ENCODE measurements around the gene CCDC186. TPM values are rescaled to one million over a fixed set of nuclear protein-coding genes. Genes with fewer than 3 reads are reported as not detected.

Gene CCDC186
- polyA plus RNA-seq, 6 donors from 2014 or later, result 18.1 to 27.5 (median 21.2) TPM

Other genes starting within 250 kb of the CCDC186 start
- gene ADRB1, start 130.3 kb downstream of the CCDC186 start, polyA plus RNA-seq (ENCODE audit: low read depth in 6 of 6), result under 1 TPM in 1 of 6 donors, not detected in 5; 0.66 TPM
- gene TDRD1, start 5.2 kb upstream of the CCDC186 start, polyA plus RNA-seq (ENCODE audit: low read depth in 6 of 6), result under 1 TPM in 1 of 6 donors, not detected in 5; 0.75 TPM
- not detected for gene VWA2, start 65.1 kb upstream of the CCDC186 start, polyA plus RNA-seq (ENCODE audit: low read depth in 6 of 6)
- gene AFAP1L2, start 230.3 kb upstream of the CCDC186 start, polyA plus RNA-seq (ENCODE audit: low read depth in 6 of 6), result 1 to 10 TPM in 5 of 6 donors, not detected in 1; 1.9 to 4.3 (median 3.3) TPM